SJCRH30 (cell line): ENCODE results near the gene DFFB. TPM values are rescaled to one million over a fixed set of nuclear protein-coding genes. Genes with fewer than 3 reads are reported as not detected.

Experiments used
- DNase-seq, 2 experiments: peaks; one replicate each; pipeline ENCODE4 v3.0.0-alpha.2; 2015 to 2020
- H3K27ac ChIP-seq: fragments of 250-450 bp; sonication (Bioruptor Pico); 2 replicates; pipeline ENCODE4 v1.5.1; 2020; ENCODE audit warnings: mild to moderate bottlenecking, moderate library complexity
- H3K27me3 ChIP-seq: fragments of 250-450 bp; sonication (Bioruptor Pico); 2 replicates; pipeline ENCODE4 v1.5.1; 2020; ENCODE audit warnings: mild to moderate bottlenecking, moderate library complexity
- H3K36me3 ChIP-seq: fragments of 250-450 bp; sonication (Bioruptor Pico); 2 replicates; pipeline ENCODE4 v1.5.1; 2020; ENCODE audit warnings: mild to moderate bottlenecking, moderate library complexity
- H3K4me1 ChIP-seq: fragments of 250-450 bp; sonication (Bioruptor Pico); 2 replicates; pipeline ENCODE4 v1.5.1; 2020; ENCODE audit warnings: mild to moderate bottlenecking, moderate library complexity
- H3K4me3 ChIP-seq: fragments of 250-450 bp; sonication (Bioruptor Pico); 2 replicates; pipeline ENCODE4 v1.5.1; 2020; ENCODE audit warnings: mild to moderate bottlenecking, moderate library complexity
- H3K9me3 ChIP-seq: fragments of 250-450 bp; sonication (Bioruptor Pico); replicated peaks from 2 replicates; pipeline ENCODE4 v1.5.1; 2020; ENCODE audit warnings: mild to moderate bottlenecking, moderate library complexity
- total RNA-seq: library from RNA; depleted of rRNA; stranded (reverse); fragments of >200 nt; shearing (Covaris generic); gene quantifications from 2 replicates; pipeline ENCODE4 v1.2.3, GENCODE V29; 2014

The DFFB gene
- total RNA-seq, 1 experiment from 2014 or later: 5.6 TPM

GRCh38 chr1:3891329-3891865, 34.1 kb downstream of the DFFB start:
- Histone ChIP-seq H3K36me3 (peaks cover 54% of the 10 kb centered on the region), H3K9me3 (no peaks in the 10 kb centered on the region), H3K4me3 (no peak overlapping the region), H3K27ac (no peak overlapping the region), H3K4me1 (no peaks in the 10 kb centered on the region), H3K27me3 (no peaks in the 10 kb centered on the region)
- no peak for DNase-seq

- H3K27ac ChIP-seq: no peak overlapping the region
- no peak for DNase-seq
- no peak overlapping the region for H3K4me3 ChIP-seq
- H3K36me3 ChIP-seq: peaks cover 51% of the 10 kb centered on the region
- H3K4me1 ChIP-seq: no peaks in the 10 kb centered on the region
- H3K27me3 ChIP-seq: no peaks in the 10 kb centered on the region
- H3K9me3 ChIP-seq: no peaks in the 10 kb centered on the region
These were observed 35.5 kb downstream of the DFFB start for GRCh38 chr1:3892748-3893147.

GRCh38 chr1:3893190-3893589, 35.9 kb downstream of the DFFB start:
- Histone ChIP-seq H3K27ac (no peak overlapping the region), H3K9me3 (peaks cover 4% of the 10 kb centered on the region; the same call in 1 of the 2 replicates), H3K4me3 (no peak overlapping the region), H3K36me3 (peaks cover 47% of the 10 kb centered on the region), H3K4me1 (no peaks in the 10 kb centered on the region), H3K27me3 (no peaks in the 10 kb centered on the region)
- no peak for DNase-seq

GRCh38 chr1:3894626-3895278, 37.5 kb downstream of the DFFB start:
- no peak for DNase-seq
- H3K27ac ChIP-seq: no peak overlapping the region
- no peaks in the 10 kb centered on the region for H3K4me1 ChIP-seq
- no peak overlapping the region for H3K4me3 ChIP-seq
- H3K9me3 ChIP-seq: peaks cover 8% of the 10 kb centered on the region; the same call in 1 of the 2 replicates
- H3K27me3 ChIP-seq: no peaks in the 10 kb centered on the region
- peaks cover 50% of the 10 kb centered on the region for H3K36me3 ChIP-seq

GRCh38 chr1:3895279-3895950, 38.1 kb downstream of the DFFB start:
- Histone ChIP-seq H3K4me3 (no peak overlapping the region), H3K36me3 (peaks cover 45% of the 10 kb centered on the region), H3K27ac (no peak overlapping the region), H3K27me3 (no peaks in the 10 kb centered on the region), H3K9me3 (peaks cover 8% of the 10 kb centered on the region; the same call in 1 of the 2 replicates), H3K4me1 (no peaks in the 10 kb centered on the region)
- DNase-seq: no peak

- H3K4me3 ChIP-seq: no peak overlapping the region
- no peak for DNase-seq
- H3K27ac ChIP-seq: no peak overlapping the region
These were observed 38.7 kb downstream of the DFFB start for GRCh38 chr1:3895951-3896325.

GRCh38 chr1:3896396-3897000, 39.2 kb downstream of the DFFB start:
- H3K36me3 ChIP-seq: peaks cover 38% of the 10 kb centered on the region
- no peak for DNase-seq
- H3K27me3 ChIP-seq: no peaks in the 10 kb centered on the region
- H3K27ac ChIP-seq: no peak overlapping the region
- H3K4me1 ChIP-seq: no peaks in the 10 kb centered on the region
- peaks cover 8% of the 10 kb centered on the region; the same call in 1 of the 2 replicates for H3K9me3 ChIP-seq
- H3K4me3 ChIP-seq: no peak overlapping the region

More at GRCh38 chr1:3895951-3896325, 38.7 kb downstream of the DFFB start:
- H3K36me3 ChIP-seq: peaks cover 40% of the 10 kb centered on the region
- H3K9me3 ChIP-seq: peaks cover 8% of the 10 kb centered on the region; the same call in 1 of the 2 replicates
- H3K4me1 ChIP-seq: no peaks in the 10 kb centered on the region
- no peaks in the 10 kb centered on the region for H3K27me3 ChIP-seq

GRCh38 chr1:3898475-3898735, 41.1 kb downstream of the DFFB start:
- Histone ChIP-seq H3K9me3 (peaks cover 8% of the 10 kb centered on the region; the same call in 1 of the 2 replicates), H3K4me1 (peaks cover 13% of the 10 kb centered on the region), H3K27ac (no peak overlapping the region), H3K27me3 (no peaks in the 10 kb centered on the region), H3K36me3 (peaks cover 28% of the 10 kb centered on the region; the same call in 1 of the 2 replicates), H3K4me3 (no peak overlapping the region)
- no peak for DNase-seq

GRCh38 chr1:3898994-3899753, 41.9 kb downstream of the DFFB start:
- peaks cover 20% of the 10 kb centered on the region for H3K4me1 ChIP-seq
- H3K9me3 ChIP-seq: peaks cover 8% of the 10 kb centered on the region; the same call in 1 of the 2 replicates
- H3K4me3 ChIP-seq: peak overlapping the region; percentile 79
- DNase-seq: no peak
- H3K36me3 ChIP-seq: peaks cover 25% of the 10 kb centered on the region; the same call in 1 of the 2 replicates
- peak overlapping the region; percentile 96 for H3K27ac ChIP-seq
- no peaks in the 10 kb centered on the region for H3K27me3 ChIP-seq

- H3K9me3 ChIP-seq: peaks cover 8% of the 10 kb centered on the region; the same call in 1 of the 2 replicates
- peak overlapping the region; percentile 96 for H3K27ac ChIP-seq
- DNase-seq: peak; percentile 56 to 57
- peaks cover 23% of the 10 kb centered on the region; the same call in 1 of the 2 replicates for H3K36me3 ChIP-seq
- H3K27me3 ChIP-seq: no peaks in the 10 kb centered on the region
- H3K4me1 ChIP-seq: peaks cover 25% of the 10 kb centered on the region
- peak overlapping the region; percentile 79 for H3K4me3 ChIP-seq
These were observed 42.5 kb downstream of the DFFB start for GRCh38 chr1:3899754-3900149.

GRCh38 chr1:3900150-3900968, 43.1 kb downstream of the DFFB start, which contains the start of gene C1orf174:
C1orf174 (minus strand) TSS chr1:3900272; CDS start chr1:3900186, 86 bp downstream.
- peak within 1 kb of the TSS; percentile 79 for H3K4me3 ChIP-seq

GRCh38 chr1:3900969-3901529, 43.8 kb downstream of the DFFB start:
- Histone ChIP-seq H3K27me3 (no peaks in the 10 kb centered on the region), H3K4me3 (peak overlapping the region; percentile 79)

More at GRCh38 chr1:3900150-3900968, 43.1 kb downstream of the DFFB start, which contains the start of gene C1orf174:
- Histone ChIP-seq H3K4me1 (peaks cover 25% of the 10 kb centered on the region), H3K27me3 (no peaks in the 10 kb centered on the region), H3K27ac (peak within 1 kb of the TSS; percentile 96), H3K9me3 (peaks cover 8% of the 10 kb centered on the region; the same call in 1 of the 2 replicates), H3K36me3 (peaks cover 17% of the 10 kb centered on the region; the same call in 1 of the 2 replicates)
- DNase-seq: peak; percentile 98 to 100

GRCh38 chr1:3902111-3902511, 44.8 kb downstream of the DFFB start:
- peaks cover 8% of the 10 kb centered on the region; the same call in 1 of the 2 replicates for H3K9me3 ChIP-seq
- H3K4me1 ChIP-seq: peaks cover 30% of the 10 kb centered on the region
- DNase-seq: no peak
- H3K4me3 ChIP-seq: no peak overlapping the region
- no peaks in the 10 kb centered on the region for H3K27me3 ChIP-seq
- H3K27ac ChIP-seq: no peak overlapping the region
- 0 out of 2 replicates have a peak, but pooled peaks cover 8% of the 10 kb centered on the region for H3K36me3 ChIP-seq

More at GRCh38 chr1:3900969-3901529, 43.8 kb downstream of the DFFB start:
- peaks cover 25% of the 10 kb centered on the region for H3K4me1 ChIP-seq
- peak; percentile 98 to 99 for DNase-seq
- peak overlapping the region; percentile 96 for H3K27ac ChIP-seq
- 0 out of 2 replicates have a peak, but pooled peaks cover 10% of the 10 kb centered on the region for H3K36me3 ChIP-seq
- peaks cover 8% of the 10 kb centered on the region; the same call in 1 of the 2 replicates for H3K9me3 ChIP-seq
